Erythroblast (primary cell): ENCODE data around the gene WNT3A.

Experiments
- GATA1 ChIP-seq: IDR thresholded peaks from 2 replicates; pipeline ENCODE4 v1.6.1; 2011; ENCODE audit warnings: low read depth, mild to moderate bottlenecking, control low read depth, low read length, moderate library complexity
- POLR2A ChIP-seq: IDR thresholded peaks from 2 replicates; pipeline ENCODE4 v1.6.1; 2011; ENCODE audit warnings: mild to moderate bottlenecking, low read length

GRCh38 chr1:228015276-228016180 is 8.7 kb downstream of the WNT3A start:
- TF ChIP-seq POLR2A = no peak
- TF ChIP-seq GATA1 = no peak
